Bronchial epithelial cell (primary cell): ENCODE results near the gene JAZF1. TPM values are rescaled to one million over a fixed set of nuclear protein-coding genes. Genes with fewer than 3 reads are reported as not detected.
A peak's percentile ranks its signal among the peaks of the same experiment; 100 is the strongest.
"Not testable (repeated sequence)": the region's sequence is repeated elsewhere in the genome, so short reads cannot be mapped to it uniquely, and the experiment has no call there.

Experiments used
- DNase-seq: peaks from one replicate; pipeline ENCODE4 v3.0.0-alpha.2; 2010; ENCODE audit warnings: low read depth
- FAIRE-seq: peaks from 2 replicates; lab custom pipeline; 2011; peaks lifted over from hg19 to GRCh38; lab: Jason Lieb, UNC
- H3K27me3 ChIP-seq: 2 replicates; pipeline ENCODE4 v1.5.1; 2011; ENCODE audit warnings: low read length; ENCODE audit not compliant: control insufficient read depth, insufficient read depth
- H3K36me3 ChIP-seq: 2 replicates; pipeline ENCODE4 v1.5.1; 2011; ENCODE audit warnings: low read length; ENCODE audit not compliant: control insufficient read depth, insufficient read depth
- H3K4me3 ChIP-seq: 2 replicates; pipeline ENCODE4 v1.5.1; 2011; ENCODE audit warnings: mild to moderate bottlenecking, low read depth, low read length, control low read depth
- total RNA-seq: library from RNA; depleted of rRNA; stranded (reverse); fragments of >200 nt; gene quantifications from 2 replicates; pipeline ENCODE4 v1.2.1, GENCODE V29; 2014
- TF ChIP-seq, protein P1 (sequence below): IDR thresholded peaks from 2 replicates; pipeline ENCODE4 v1.5.1; 2011; ENCODE audit warnings: mild to moderate bottlenecking, moderate library complexity, low read length, control low read depth, inconsistent platforms; ENCODE audit not compliant: insufficient read depth, severe bottlenecking

Gene JAZF1
- total RNA-seq, 1 donor from 2014 or later = 1.1 TPM

- H3K27me3 ChIP-seq = no peaks in the 10 kb centered on the region
- no peak for DNase-seq
- no peak for FAIRE-seq
- TF ChIP-seq, protein P1, sequence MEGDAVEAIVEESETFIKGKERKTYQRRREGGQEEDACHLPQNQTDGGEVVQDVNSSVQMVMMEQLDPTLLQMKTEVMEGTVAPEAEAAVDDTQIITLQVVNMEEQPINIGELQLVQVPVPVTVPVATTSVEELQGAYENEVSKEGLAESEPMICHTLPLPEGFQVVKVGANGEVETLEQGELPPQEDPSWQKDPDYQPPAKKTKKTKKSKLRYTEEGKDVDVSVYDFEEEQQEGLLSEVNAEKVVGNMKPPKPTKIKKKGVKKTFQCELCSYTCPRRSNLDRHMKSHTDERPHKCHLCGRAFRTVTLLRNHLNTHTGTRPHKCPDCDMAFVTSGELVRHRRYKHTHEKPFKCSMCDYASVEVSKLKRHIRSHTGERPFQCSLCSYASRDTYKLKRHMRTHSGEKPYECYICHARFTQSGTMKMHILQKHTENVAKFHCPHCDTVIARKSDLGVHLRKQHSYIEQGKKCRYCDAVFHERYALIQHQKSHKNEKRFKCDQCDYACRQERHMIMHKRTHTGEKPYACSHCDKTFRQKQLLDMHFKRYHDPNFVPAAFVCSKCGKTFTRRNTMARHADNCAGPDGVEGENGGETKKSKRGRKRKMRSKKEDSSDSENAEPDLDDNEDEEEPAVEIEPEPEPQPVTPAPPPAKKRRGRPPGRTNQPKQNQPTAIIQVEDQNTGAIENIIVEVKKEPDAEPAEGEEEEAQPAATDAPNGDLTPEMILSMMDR = no peak
- no peak overlapping the region for H3K4me3 ChIP-seq
- H3K36me3 ChIP-seq = no peaks in the 10 kb centered on the region
Measured at GRCh38 chr7:28015169-28015568, 165.4 kb downstream of the JAZF1 start.

- not testable (repeated sequence) for DNase-seq, H3K4me3 ChIP-seq, H3K36me3 ChIP-seq, FAIRE-seq, H3K27me3 ChIP-seq
Measured at GRCh38 chr7:28014340-28014739, 166.3 kb downstream of the JAZF1 start.

DNA sequence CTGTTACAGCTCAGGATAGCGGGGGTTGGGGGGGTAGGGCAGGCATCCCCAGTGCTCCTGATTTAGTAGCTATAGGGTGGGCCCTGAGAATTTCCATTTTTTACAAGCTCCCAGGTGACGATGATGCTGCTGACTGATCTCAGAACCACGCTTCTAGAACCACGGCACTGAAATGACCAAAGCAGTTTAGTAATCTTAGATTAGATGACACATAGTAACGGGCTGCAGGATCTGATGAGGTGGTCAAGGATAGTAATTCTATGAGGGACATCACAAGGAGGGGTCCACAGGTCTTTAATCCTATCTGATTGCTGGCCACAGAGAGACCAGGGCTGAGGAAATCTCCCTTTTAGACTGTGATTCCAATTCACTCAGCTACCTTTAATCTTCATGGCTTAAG, 167.2 kb downstream of the JAZF1 start:
- Histone ChIP-seq H3K27me3 (no peaks in the 10 kb centered on the region), H3K4me3 (no peak overlapping the region), H3K36me3 (no peaks in the 10 kb centered on the region)
- FAIRE-seq (no peak), DNase-seq (no peak)
- TF ChIP-seq, protein P1 = no peak

GRCh38 chr7:28013019-28013418, 167.6 kb downstream of the JAZF1 start:
- no peak for FAIRE-seq
- DNase-seq = no peak
- Histone ChIP-seq H3K27me3 (no peaks in the 10 kb centered on the region), H3K36me3 (no peaks in the 10 kb centered on the region), H3K4me3 (no peak overlapping the region)
- TF ChIP-seq, protein P1 = no peak

GRCh38 chr7:28008911-28009310, 171.7 kb downstream of the JAZF1 start:
- no peak overlapping the region for H3K4me3 ChIP-seq
- H3K27me3 ChIP-seq = no peaks in the 10 kb centered on the region
- DNase-seq (no peak), FAIRE-seq (no peak)
- H3K36me3 ChIP-seq = no peaks in the 10 kb centered on the region
- TF ChIP-seq, protein P1 = no peak

GRCh38 chr7:28008171-28008570, 172.4 kb downstream of the JAZF1 start:
- DNase-seq (peak; percentile 12), FAIRE-seq (no peak)
- TF ChIP-seq, protein P1 = no peak
- Histone ChIP-seq H3K4me3 (no peak overlapping the region), H3K36me3 (no peaks in the 10 kb centered on the region), H3K27me3 (no peaks in the 10 kb centered on the region)
